Heart right ventricle (tissue), 16 donors: ENCODE data around the gene SEMA3G. TPM values are rescaled to one million over a fixed set of nuclear protein-coding genes. Genes with fewer than 3 reads are reported as not detected.

ENCODE experiments used
- ATAC-seq, 8 donors: fragments of 200-7000 bp; cut with Tn5 transposase; one replicate each; pipeline ENCODE4 v1.9.1; 2020; ENCODE audit warnings: mild to moderate bottlenecking in 8 of 8, moderate library complexity in 8 of 8, moderate number of reproducible peaks in 1 of 8
- DNase-seq, 2 donors: peaks; one replicate each; pipeline ENCODE4 v3.0.0-alpha.2; 2020
- H3K27ac ChIP-seq, 10 donors: fragments of 200-600 bp; sonication (generic) in 2 of 10; one replicate each; pipeline versions ENCODE4 v1.5.0 to v1.8.0; 2020 to 2022; ENCODE audit warnings: mild to moderate bottlenecking in 3 of 10
- H3K27me3 ChIP-seq, 7 donors: fragments of 200-600 bp; one replicate each; pipeline ENCODE4 v1.8.0; 2021 to 2022; ENCODE audit warnings: mild to moderate bottlenecking in 2 of 7
- H3K36me3 ChIP-seq, 9 donors: fragments of 200-600 bp; sonication (generic) in 1 of 9; one replicate each; pipeline versions ENCODE4 v1.5.0 to v1.8.0; 2020 to 2022; ENCODE audit warnings: mild to moderate bottlenecking in 2 of 9
- H3K4me1 ChIP-seq, 9 donors: fragments of 200-600 bp; sonication (generic) in 1 of 9; one replicate each; pipeline versions ENCODE4 v1.5.0 to v1.8.0; 2020 to 2022; ENCODE audit warnings: mild to moderate bottlenecking in 4 of 9
- H3K4me3 ChIP-seq, 10 donors: fragments of 200-600 bp; sonication (generic) in 2 of 10; one replicate each; pipeline versions ENCODE4 v1.5.0 to v1.8.0; 2020 to 2022; ENCODE audit warnings: mild to moderate bottlenecking in 7 of 10, moderate library complexity in 2 of 10
- H3K9me3 ChIP-seq, 11 donors: fragments of 200-600 bp in 10 of 11; sonication (generic) in 2 of 11; one replicate each; pipeline versions ENCODE4 v1.5.0 to v1.8.0; 2013 to 2022; ENCODE audit warnings: mild to moderate bottlenecking in 2 of 11, control low read depth in 1 of 11, moderate library complexity in 1 of 11
- WGBS, 2 donors: extraction: QIAGEN DNeasy Blood & Tissue Kit; methylation state at CpG; one replicate each; pipeline ENCODE4 v1.1.7; 2013; ENCODE audit warnings: inconsistent platforms in 1 of 2; 5-methylcytosine and 5-hydroxymethylcytosine counted together
- intact Hi-C, 10 donors: fragments of 100-400 bp; cut with DNase I; formaldehyde crosslinking; loops; one replicate each; pipeline versions ENCODE4 v1.11.1 to v1.14.2; 2022
- polyA plus RNA-seq, 2 donors: library from polyadenylated mRNA; stranded (reverse); fragments of 200-250 nt; gene quantifications; one replicate each; pipeline ENCODE4 v1.2.3, GENCODE V29; 2013
- total RNA-seq, 10 donors: library from RNA; stranded (reverse); fragmentation: NEBNext Ultra II Directional in 3 of 10; extraction: Animal tissue kit (Norgen Biotek cat#: 25700) in 3 of 10; gene quantifications; one replicate each; pipeline versions ENCODE4 v1.2.1 to v1.2.4, GENCODE V29; 2021 to 2023
- TF ChIP-seq, protein P1 (sequence below), 9 donors: fragments of 200-600 bp; sonication (generic) in 2 of 9; IDR thresholded peaks; one replicate each; pipeline versions ENCODE4 v1.5.0 to v1.8.0; 2021 to 2022; ENCODE audit warnings: antibody characterized with exemption in 9 of 9, mild to moderate bottlenecking in 5 of 9, moderate library complexity in 1 of 9
- donor health status: Arrhythmogenic right ventricular cardiomyopathy.
- donor health status: ischemic (EF 13 %, LVEDD 7.1; RV severe dilation, severe dysfunction).
- donor health status: healthy with polysubstance abuse.
- donor health status: DM: no; HTN: yes; CAD: no.
- donor health status: DM: no; HTN: no; CAD: no.
- donor health status: ischemic (EF 25% LVEDD 6.9; RV normal size, moderate dysfunction).
- donor health status: ischemic (EF 25% LVEDD 5.7; RV mildly dilated, moderate dysfunction).
- donor health status: healthy.
- donor health status: DM: yes; HTN: yes; CAD: no.
- donor health status: Ischemic cardiomyopathy.
- donor health status: ischemic (EF 35%, LVEDD 5.7; RV mildly dilated, moderate dysfunction).
- donor health status: nonischemic (EF 11% LVEDD 7.7; RV severe dilation, severe dysfunction).
- donor health status: DM: yes; HTN: yes; CAD: no.
- donor health status: PGD.
- donor health status: ischemic (EF 29% LVEDD 5.4; RV normal size, mild dysfunction).
- donor health status: nonischemic (EF 23%, LVEDD 6.1; RV moderate dilation, normal function).

The SEMA3G gene
- total and polyA plus RNA-seq, 12 donors: 8.3 to 17.8 (median 15.0) TPM

DNA sequence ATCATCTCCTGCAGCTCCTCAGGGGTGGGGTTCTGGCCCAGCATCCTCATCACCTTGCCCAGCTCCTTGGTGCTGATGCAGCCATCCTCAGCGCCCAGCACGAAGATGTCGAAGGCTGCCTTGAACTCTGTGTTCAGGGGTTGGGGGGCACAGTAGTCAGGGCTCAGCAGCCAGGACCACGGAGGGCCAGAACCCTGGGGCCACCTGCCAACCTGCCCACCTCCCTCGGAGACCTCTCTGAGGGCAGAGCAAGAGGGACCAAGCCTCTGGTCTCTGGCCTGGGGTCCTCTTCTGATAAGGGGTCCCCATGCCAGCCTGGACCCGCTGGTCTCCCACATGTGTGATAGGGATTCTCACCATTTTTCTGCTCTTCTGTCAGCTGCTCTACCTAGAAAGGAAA is 7.2 kb upstream of the SEMA3G start:
- peak overlapping the region; percentile 68 to 99 (median 91) for H3K27ac ChIP-seq
- intact Hi-C loops: loop anchor here in 3 of 10 donors (10.0 kb wide), 2 partner anchors 217 to 233 kb away; partner anchors contain the start of genes GNL3 (in 3 of the 3), PBRM1 (in 3 of the 3) and TWF2 (in 1 of the 3)
- H3K27me3 ChIP-seq: no peaks in the 10 kb centered on the region
- no peak for DNase-seq
- ATAC-seq: no peak
- no peaks in the 10 kb centered on the region for H3K9me3 ChIP-seq
- WGBS, 2 donors: 51 to 63% methylated on average over 6 of the region's 6 CpGs
- H3K4me3 ChIP-seq: peak overlapping the region; percentile 20 to 93 (median 58)
- H3K4me1 ChIP-seq: peaks cover 17 to 55% (median 33%) of the 10 kb centered on the region in 9 donors
- H3K36me3 ChIP-seq: peaks cover 0 to 17% (median 0%) of the 10 kb centered on the region in 9 donors
- TF ChIP-seq, protein P1, sequence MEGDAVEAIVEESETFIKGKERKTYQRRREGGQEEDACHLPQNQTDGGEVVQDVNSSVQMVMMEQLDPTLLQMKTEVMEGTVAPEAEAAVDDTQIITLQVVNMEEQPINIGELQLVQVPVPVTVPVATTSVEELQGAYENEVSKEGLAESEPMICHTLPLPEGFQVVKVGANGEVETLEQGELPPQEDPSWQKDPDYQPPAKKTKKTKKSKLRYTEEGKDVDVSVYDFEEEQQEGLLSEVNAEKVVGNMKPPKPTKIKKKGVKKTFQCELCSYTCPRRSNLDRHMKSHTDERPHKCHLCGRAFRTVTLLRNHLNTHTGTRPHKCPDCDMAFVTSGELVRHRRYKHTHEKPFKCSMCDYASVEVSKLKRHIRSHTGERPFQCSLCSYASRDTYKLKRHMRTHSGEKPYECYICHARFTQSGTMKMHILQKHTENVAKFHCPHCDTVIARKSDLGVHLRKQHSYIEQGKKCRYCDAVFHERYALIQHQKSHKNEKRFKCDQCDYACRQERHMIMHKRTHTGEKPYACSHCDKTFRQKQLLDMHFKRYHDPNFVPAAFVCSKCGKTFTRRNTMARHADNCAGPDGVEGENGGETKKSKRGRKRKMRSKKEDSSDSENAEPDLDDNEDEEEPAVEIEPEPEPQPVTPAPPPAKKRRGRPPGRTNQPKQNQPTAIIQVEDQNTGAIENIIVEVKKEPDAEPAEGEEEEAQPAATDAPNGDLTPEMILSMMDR (IDR thresholded peaks at IDR 0.05): no peak

DNA sequence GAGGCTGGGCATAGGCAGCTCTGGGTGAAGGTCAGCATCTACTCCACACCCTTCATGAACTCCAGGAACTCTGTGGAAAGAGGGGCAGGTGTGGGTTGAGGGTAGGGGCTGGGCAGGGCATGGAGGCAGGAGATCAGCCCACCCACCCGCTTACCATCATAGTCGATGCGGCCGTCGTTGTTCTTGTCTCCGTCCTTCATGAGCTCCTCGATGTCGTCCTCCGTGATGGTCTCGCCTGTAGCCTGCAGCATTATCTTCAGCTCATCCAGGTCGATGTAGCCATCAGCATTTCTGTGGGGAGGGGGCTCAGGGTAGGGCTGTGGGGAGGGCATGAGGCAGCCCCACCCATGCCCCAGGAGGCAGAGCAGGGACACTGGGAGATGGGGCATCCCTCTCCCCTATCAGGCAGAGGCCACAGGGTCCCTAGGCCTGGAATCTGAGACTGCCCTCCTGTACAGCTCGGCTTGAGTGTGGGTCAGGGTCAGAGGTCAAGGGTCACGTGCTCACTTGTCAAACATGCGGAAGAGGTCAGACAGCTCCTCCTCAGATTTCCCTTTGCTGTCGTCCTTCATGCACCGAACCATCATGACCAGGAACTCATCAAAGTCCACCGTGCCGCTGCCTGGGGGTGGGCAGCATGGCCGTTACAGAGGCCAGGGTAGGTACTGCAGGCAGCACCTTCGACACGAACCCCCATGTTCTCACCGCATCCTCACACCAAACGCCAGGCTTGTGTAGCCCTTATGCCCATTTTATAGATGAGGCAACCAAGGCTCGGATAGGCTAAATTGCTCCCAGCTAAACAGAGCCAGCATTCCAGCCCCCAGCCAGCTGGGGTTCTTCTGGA is 6.6 kb upstream of the SEMA3G start:
- no peak for DNase-seq
- Histone ChIP-seq H3K27me3 (no peaks in the 10 kb centered on the region), H3K27ac (peak overlapping the region; percentile 31 to 99 (median 91)), H3K4me3 (peak overlapping the region; percentile 20 to 93 (median 58)), H3K4me1 (peaks cover 18 to 55% (median 27%) of the 10 kb centered on the region in 9 donors), H3K9me3 (no peaks in the 10 kb centered on the region), H3K36me3 (peaks cover 0 to 17% (median 0%) of the 10 kb centered on the region in 9 donors)
- ATAC-seq: no peak
- 44 to 69% methylated on average over 24 of the region's 24 CpGs for WGBS, 2 donors
- intact Hi-C loops: loop anchor here in 3 of 10 donors (10.0 kb wide), 2 partner anchors 217 to 233 kb away; partner anchors contain the start of genes GNL3 (in 3 of the 3), PBRM1 (in 3 of the 3) and TWF2 (in 1 of the 3)
- TF ChIP-seq, protein P1 (IDR thresholded peaks at IDR 0.05): peak in 5 of 9 donors; percentile 6 to 36 (median 11)

DNA sequence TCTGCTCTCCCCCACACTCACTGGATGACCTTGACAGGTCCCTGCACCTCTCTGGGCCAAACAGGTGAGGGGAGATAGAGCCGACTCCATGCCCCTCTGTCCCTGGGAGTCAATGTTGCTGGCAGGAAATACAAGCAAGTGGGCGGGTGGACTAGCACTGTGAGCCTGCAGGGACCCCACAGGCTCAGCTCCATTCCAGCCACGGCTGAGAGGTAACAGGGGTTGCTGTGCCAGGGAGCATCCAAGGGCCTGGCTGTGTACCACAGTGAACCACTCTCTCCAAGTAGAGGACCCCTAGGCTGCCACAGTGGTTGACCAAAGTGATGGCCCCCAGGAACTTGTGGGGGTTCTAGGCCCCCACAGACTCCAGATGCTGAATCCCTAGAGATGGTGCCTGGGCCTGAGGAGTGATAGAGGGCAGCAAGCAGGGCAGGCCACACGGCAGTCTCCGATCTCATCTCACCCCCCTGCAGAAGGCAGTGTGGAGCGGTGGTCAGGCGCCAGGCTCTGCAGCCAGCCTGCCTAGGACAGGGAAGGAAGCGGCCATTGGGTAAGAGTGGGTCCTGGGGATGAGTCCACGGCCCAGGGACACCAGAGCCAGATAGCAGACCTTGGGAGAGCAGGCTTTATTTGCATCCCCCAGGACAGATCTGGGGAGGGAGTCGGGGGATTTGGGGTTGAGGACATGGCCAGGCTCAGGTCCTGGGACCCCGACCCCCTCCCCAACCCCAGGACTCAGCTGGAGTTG is 5.8 kb upstream of the SEMA3G start:
- H3K4me1 ChIP-seq: peaks cover 14 to 56% (median 23%) of the 10 kb centered on the region in 9 donors
- peak overlapping the region; percentile 31 to 99 (median 91) for H3K27ac ChIP-seq
- 54 to 68% methylated on average over 11 of the region's 11 CpGs for WGBS, 2 donors
- TF ChIP-seq, protein P1 (IDR thresholded peaks at IDR 0.05): no peak
- DNase-seq (no peak), ATAC-seq (peak in 2 of 8 donors; percentile 0 to 2)
- intact Hi-C loops: loop anchor here in 3 of 10 donors (10.0 kb wide), 2 partner anchors 216 to 234 kb away; partner anchors contain the start of genes GNL3 (in 3 of the 3), PBRM1 (in 3 of the 3) and TWF2 (in 1 of the 3)
- H3K9me3 ChIP-seq: no peaks in the 10 kb centered on the region
- H3K4me3 ChIP-seq: peak overlapping the region in 9 of 10 donors; percentile 20 to 93 (median 61)
- H3K36me3 ChIP-seq: peaks cover 0 to 17% (median 0%) of the 10 kb centered on the region in 9 donors
- H3K27me3 ChIP-seq: no peaks in the 10 kb centered on the region
